Fibroblast of peridontal ligament (primary cell): ENCODE results near the gene EIF1AX.
"Not testable (repeated sequence)": the region's sequence is repeated elsewhere in the genome, so short reads cannot be mapped to it uniquely, and the experiment has no call there.

ENCODE experiments used
- DNase-seq: peaks from one replicate; pipeline ENCODE4 v3.0.0-alpha.2; 2010; ENCODE audit errors: extremely low read depth

Gene EIF1AX

DNA sequence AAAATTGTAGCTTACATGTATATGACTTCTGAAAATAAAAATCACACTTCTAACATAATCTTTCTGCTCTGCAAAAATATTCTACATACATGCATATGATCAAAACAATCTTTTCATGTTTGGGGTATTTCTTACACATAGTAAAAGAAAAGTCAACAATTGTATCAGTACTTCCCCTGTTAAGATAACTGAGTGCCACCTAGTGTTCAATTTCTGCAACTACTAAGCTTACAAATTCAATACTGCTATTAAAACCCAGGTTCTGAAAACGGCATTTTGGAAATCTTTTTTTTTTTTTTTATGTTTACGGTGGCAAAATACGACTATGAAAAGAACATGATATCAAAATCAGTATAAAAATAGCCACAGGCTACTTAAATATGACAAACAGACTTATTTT lies 14.2 kb downstream of the EIF1AX start:
- not testable (repeated sequence) for DNase-seq

DNA sequence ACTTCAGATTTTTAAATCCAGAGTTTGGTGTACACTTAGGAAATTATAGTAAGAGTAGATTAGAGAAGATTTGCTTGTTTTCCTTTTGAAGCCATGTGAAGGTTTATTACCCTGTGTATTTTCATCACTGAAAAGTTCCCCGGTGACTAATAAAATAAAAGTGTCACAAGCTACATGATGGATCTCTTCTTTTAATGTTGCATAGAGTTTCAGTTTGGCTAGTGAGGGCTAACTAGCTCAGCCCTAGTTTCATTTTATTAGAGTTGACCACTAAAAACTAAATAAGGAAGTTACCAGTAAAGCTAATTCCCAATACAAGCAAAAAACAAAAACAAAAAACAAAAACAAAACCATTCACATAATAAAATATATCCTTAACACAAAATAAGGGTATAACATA lies 14.8 kb downstream of the EIF1AX start:
- DNase-seq: not testable (repeated sequence)

DNA sequence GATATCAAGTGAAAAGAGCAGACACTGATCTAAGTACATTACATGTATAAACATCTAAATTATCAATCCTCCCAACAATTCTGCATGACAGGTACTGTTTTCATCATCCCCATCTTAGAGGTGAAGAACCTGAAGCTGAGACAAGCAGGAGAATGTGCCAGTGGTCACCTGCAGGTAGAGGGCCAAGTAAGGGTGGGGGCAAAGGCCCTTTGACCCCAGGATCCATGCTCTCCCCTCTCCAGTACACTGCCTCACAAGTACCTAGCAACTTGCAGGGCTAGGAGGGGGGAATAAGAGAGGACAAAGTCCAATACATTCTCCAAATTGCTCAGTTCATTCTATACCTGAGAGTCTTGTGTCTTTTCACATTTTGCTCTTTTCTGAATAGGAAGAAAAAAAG lies 16.7 kb downstream of the EIF1AX start:
- DNase-seq: no peak

DNA sequence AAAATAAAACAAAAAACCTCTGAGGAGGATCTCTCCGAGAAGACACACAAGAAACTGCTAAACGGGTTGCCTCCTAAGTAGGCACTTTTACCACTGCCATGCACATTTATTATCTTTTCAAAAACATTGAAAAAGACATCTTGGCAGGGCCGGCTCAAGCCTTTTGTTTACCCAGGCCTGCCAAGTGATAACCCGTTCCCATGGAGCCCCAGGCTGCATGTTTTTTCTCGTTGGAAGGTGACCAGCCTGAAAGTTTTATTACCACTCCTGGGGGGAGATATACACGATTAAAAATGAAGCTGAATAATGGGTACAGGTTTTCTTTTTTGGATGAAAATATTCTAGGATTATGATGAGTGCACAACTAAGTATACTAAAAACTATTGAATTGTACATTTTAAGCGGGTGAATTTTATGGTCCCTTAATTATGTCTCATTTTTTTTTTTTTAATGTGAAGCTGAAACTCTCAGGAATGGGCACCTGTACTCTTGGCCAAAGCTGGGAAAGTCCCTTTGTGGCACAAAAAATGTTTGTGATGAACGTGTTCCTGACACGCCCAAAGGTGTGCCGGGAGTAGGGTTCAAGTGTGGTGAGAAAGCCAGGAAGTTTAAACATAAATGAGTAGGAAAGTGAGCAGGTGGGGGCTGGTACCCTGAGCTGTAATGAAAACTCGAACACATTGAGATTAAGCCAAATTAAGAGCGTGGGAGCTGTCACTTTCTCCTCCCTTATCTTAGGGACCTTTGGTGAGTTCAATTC lies 23.4 kb downstream of the EIF1AX start:
- DNase-seq: no peak

DNA sequence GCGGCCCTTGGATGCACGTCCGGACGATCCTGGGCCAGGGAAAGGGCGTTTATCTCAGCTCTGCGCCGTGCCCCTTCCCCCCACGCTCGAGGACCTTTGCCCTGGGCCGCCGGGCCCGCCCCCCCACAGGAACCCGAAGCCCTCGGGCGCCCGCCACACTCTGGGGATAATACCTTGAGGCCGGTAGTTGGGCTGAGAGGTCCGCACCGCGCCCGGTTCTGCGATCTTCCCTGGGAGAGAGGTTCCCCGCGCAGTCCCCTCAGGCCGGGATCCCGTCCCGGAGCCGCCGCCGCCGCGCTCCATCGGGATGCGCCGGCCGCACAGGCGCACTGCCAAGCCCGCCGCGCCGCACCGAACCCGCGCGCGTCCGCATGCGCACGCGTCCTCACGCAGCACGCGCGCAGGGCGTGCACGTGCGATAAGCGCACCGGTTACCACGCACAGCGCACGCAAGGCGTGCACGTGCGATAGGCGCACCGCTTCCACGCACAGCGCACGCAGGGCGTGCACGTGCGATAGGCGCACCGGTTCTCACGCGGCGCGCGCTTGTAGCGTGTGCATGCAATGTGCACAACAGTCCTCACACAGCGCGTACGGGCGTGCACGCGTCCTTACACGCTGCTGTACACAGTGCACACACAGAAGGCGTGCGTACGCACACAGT lies 24.9 kb downstream of the EIF1AX start, which contains the start of gene MAP7D2:
TSS of gene MAP7D2 (minus strand) at position 331 of the 664 bp plus-strand sequence. CDS start at position 303, 28 bp downstream.
- DNase-seq: no peak

DNA sequence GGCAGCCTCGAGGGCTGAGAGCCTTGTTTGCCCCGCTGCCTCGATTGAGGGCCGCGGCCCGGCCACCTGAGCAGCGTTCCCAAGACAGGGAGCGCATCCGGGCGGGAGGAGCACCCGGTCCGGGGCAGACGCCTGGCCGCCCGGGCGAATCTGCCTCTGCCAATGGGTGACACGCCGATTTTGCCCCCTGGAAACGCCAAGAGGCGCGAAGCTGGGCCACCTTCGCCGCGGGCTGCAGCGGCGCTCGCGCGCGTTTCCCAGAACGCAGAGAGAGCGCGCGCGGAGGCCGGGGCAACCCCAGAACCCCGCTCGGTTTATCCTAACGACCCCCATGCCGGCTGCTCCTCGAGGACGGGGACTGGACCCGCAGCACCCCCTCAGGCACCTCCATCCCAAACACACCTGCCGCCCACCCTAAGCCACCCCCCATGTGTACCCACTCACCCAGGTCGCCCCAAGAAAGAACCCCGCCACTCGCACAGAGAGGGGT lies 25.5 kb downstream of the EIF1AX start:
- DNase-seq: no peak

DNA sequence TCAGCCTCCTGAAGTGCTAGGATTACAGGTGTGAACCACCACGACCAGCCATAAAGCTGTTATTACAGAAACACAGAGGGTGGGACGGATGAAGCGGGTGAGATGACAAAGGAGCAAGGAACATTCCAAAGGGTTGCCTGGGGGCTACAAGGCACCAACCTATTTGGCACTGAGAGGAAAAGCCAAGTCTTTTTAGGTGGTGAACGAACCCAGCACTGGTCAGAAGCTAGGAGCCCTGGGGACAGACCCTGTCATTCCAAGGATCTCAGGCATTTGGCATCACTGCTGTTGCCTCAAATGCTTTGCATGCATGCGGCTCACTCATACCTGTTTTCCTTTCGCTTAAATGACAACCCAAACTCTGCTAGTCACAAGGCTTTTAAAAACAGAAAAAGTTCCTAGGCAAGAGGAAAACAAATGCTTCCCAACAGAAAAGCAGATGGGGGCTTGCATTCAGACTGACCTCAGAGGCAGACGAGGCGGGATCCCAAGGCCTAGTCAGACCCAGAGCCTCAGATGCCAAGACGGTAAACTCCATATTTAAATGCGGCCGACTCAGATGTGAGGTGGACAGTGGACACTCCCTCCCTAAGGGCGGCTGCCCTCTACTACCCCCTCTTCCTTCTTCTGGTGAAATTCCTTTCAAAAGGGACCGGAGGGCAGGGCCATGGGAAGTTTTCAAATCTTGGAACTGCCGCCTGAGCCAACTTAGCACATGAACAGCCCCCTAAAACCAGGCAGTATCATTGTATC lies 29.4 kb downstream of the EIF1AX start:
- DNase-seq: no peak

DNA sequence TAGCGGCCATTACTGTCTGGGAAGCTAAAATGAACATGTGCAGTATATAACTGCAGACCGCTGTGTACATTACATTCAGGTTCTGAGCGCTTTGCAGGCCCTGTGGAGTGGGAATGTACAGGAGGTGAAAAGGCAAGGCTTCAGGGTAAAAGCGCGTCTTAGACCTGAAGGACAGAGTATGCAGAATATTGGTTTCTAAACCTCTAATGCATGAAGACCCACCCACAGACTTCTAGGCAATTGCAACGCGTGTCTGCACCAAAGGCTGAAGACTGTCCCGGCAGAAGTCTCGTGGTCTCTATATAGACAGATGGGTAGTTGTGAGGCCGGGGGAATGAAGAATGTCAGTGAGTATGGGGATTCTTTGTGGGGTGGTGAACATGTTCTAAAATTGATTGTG lies 30.4 kb downstream of the EIF1AX start:
- DNase-seq: no peak

DNA sequence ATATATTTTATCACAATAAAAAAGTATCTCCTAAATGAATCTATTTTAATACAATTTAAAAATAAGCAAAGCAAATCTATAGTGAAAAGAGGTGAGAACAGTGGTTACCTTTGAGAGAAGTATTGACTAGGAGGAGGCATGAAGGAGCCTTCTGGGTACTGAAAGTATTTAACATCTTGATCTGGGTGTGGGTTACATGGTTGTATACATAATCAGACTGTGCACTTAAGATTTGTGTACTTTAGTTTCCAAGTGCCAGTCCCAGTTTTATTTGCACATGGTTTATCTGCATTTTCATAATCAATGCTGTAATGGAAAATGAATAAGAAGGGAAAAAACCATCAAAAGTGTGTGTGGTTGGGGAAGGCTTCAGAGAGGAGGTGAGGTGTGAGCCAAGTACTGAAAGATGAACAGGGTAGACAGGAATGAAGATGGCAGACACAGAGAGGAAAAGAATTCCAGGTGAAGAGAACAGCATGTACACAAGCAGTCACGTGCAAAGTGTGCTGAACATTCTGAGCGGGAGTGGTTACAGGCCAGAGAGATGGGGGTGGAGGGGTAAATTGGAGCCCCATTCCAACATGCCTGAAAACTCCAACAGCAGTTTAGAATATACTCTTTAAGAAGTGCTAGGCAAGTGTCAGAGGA lies 39.6 kb downstream of the EIF1AX start:
- no peak for DNase-seq

DNA sequence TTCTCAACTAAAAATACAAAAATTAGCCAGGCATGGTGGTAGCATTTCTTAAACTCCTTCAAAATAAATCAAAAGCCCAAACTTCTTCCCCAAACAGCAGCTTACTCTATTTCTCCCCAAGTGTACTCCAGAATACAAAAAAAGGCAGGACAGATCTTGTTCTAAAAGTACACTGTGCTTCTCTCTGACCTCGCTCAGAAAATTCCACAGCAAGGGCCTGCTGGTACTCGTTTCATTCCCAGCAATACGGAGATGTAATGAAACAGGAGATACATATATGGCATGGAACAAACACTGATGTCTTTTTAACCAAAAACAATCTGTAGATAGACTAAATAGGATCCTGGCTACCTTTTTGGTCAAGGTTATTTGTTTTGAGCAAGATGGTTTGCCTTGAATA lies 50.1 kb downstream of the EIF1AX start:
- no peak for DNase-seq

DNA sequence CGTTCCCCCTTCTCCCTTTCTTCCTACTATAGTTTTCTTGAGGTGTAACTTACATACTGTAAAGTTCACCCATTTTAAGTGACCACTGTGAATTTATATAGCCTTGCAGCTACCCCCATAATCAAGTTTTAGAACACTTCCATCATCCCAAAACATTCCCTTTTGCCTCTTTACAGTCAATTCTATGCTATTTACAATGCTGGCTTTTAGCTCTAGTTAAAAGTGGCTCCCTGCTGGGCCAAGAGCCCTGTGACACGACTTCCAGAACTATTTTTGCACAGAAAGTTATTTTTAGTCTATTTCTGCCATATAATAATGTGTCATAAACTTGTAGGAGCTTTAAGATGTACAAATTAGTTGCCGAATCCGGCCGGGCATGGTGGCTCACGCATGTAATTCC lies 51.8 kb downstream of the EIF1AX start:
- no peak for DNase-seq

DNA sequence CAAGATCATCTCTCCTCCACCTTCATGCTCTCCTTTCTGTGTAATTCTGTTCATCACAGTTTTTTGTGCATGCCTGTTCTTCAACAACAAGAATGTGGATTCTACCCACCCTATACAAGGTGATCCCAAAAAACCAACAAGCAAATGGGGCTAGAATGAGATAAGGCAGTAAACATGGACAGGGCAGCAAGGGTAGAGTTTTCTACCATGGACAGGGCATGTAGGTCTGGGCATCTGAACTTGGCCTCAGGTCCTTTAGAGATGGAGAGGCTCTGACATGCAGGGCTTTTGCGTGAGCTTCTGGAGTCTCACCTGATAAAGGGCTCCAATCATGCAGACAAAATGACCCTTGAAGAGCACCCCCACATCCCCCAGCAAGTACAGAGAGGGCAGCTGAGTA lies 61.4 kb downstream of the EIF1AX start:
- no peak for DNase-seq
